IPS-15b (cell line): ENCODE measurements around the gene GTPBP2.

ENCODE experiments used
- H3K27me3 ChIP-seq: one replicate; pipeline ENCODE4 v1.6.1; 2013; ENCODE audit warnings: low read length; ENCODE audit not compliant: control insufficient read depth, insufficient read depth
- H3K36me3 ChIP-seq: one replicate; pipeline ENCODE4 v1.6.1; 2013; ENCODE audit warnings: low read length; ENCODE audit not compliant: control insufficient read depth, insufficient read depth
- H3K4me1 ChIP-seq: one replicate; pipeline ENCODE4 v1.6.1; 2013; ENCODE audit warnings: mild to moderate bottlenecking, low read length; ENCODE audit not compliant: control insufficient read depth, insufficient read depth
- H3K4me3 ChIP-seq: one replicate; pipeline ENCODE4 v1.5.1; 2013; ENCODE audit warnings: low read depth, low read length
- H3K9ac ChIP-seq: one replicate; pipeline ENCODE4 v1.6.1; 2013; ENCODE audit warnings: low read depth, mild to moderate bottlenecking, low read length
- H3K9me3 ChIP-seq: one replicate; pipeline ENCODE4 v1.6.1; 2013; ENCODE audit warnings: mild to moderate bottlenecking, low read length; ENCODE audit not compliant: control insufficient read depth, insufficient read depth

Gene GTPBP2

GRCh38 chr6:43628393-43629103 is 516 bp downstream of the GTPBP2 start:
- no peaks in the 10 kb centered on the region for H3K9me3 ChIP-seq
- H3K4me1 ChIP-seq = peaks cover 3% of the 10 kb centered on the region
- no peaks in the 10 kb centered on the region for H3K27me3 ChIP-seq
- peak overlapping the region; percentile 83 for H3K9ac ChIP-seq
- peak overlapping the region; percentile 96 for H3K4me3 ChIP-seq
- peaks cover 24% of the 10 kb centered on the region for H3K36me3 ChIP-seq

GRCh38 chr6:43627008-43627825 is 1.8 kb downstream of the GTPBP2 start:
- Histone ChIP-seq H3K9ac (no peak overlapping the region), H3K4me3 (no peak overlapping the region), H3K36me3 (peaks cover 27% of the 10 kb centered on the region), H3K9me3 (no peaks in the 10 kb centered on the region), H3K27me3 (no peaks in the 10 kb centered on the region), H3K4me1 (peaks cover 3% of the 10 kb centered on the region)

GRCh38 chr6:43625393-43625992 is 3.6 kb downstream of the GTPBP2 start:
- H3K27me3 ChIP-seq = no peaks in the 10 kb centered on the region
- H3K9me3 ChIP-seq = no peaks in the 10 kb centered on the region
- H3K4me1 ChIP-seq = peaks cover 3% of the 10 kb centered on the region
- no peak overlapping the region for H3K4me3 ChIP-seq
- no peak overlapping the region for H3K9ac ChIP-seq
- peaks cover 42% of the 10 kb centered on the region for H3K36me3 ChIP-seq

GRCh38 chr6:43624786-43625288 is 4.2 kb downstream of the GTPBP2 start:
- Histone ChIP-seq H3K9me3 (no peaks in the 10 kb centered on the region), H3K4me1 (no peaks in the 10 kb centered on the region), H3K9ac (no peak overlapping the region), H3K36me3 (peaks cover 46% of the 10 kb centered on the region), H3K4me3 (no peak overlapping the region), H3K27me3 (no peaks in the 10 kb centered on the region)

GRCh38 chr6:43623880-43624785 is 4.9 kb downstream of the GTPBP2 start:
- Histone ChIP-seq H3K9ac (no peak overlapping the region), H3K4me3 (no peak overlapping the region), H3K36me3 (peaks cover 46% of the 10 kb centered on the region), H3K27me3 (no peaks in the 10 kb centered on the region), H3K4me1 (no peaks in the 10 kb centered on the region), H3K9me3 (no peaks in the 10 kb centered on the region)

GRCh38 chr6:43622541-43622940 is 6.5 kb downstream of the GTPBP2 start:
- no peaks in the 10 kb centered on the region for H3K9me3 ChIP-seq
- no peak overlapping the region for H3K4me3 ChIP-seq
- no peak overlapping the region for H3K9ac ChIP-seq
- peaks cover 46% of the 10 kb centered on the region for H3K36me3 ChIP-seq
- H3K27me3 ChIP-seq = no peaks in the 10 kb centered on the region
- no peaks in the 10 kb centered on the region for H3K4me1 ChIP-seq

GRCh38 chr6:43621836-43622180 is 7.3 kb downstream of the GTPBP2 start:
- H3K9ac ChIP-seq = no peak overlapping the region
- no peaks in the 10 kb centered on the region for H3K27me3 ChIP-seq
- no peaks in the 10 kb centered on the region for H3K4me1 ChIP-seq
- peaks cover 45% of the 10 kb centered on the region for H3K36me3 ChIP-seq
- H3K4me3 ChIP-seq = no peak overlapping the region
- no peaks in the 10 kb centered on the region for H3K9me3 ChIP-seq

- Histone ChIP-seq H3K4me1 (no peaks in the 10 kb centered on the region), H3K9me3 (no peaks in the 10 kb centered on the region), H3K4me3 (no peak overlapping the region), H3K27me3 (no peaks in the 10 kb centered on the region), H3K9ac (no peak overlapping the region), H3K36me3 (peaks cover 44% of the 10 kb centered on the region)
These were observed 7.8 kb downstream of the GTPBP2 start for GRCh38 chr6:43621078-43621835.

- Histone ChIP-seq H3K36me3 (peaks cover 28% of the 10 kb centered on the region), H3K9ac (no peak overlapping the region), H3K9me3 (no peaks in the 10 kb centered on the region)
These were observed 12.2 kb downstream of the GTPBP2 start for GRCh38 chr6:43616725-43617472.

GRCh38 chr6:43614396-43614730 is 14.7 kb downstream of the GTPBP2 start:
- H3K27me3 ChIP-seq = no peaks in the 10 kb centered on the region
- H3K9me3 ChIP-seq = no peaks in the 10 kb centered on the region
- no peaks in the 10 kb centered on the region for H3K4me1 ChIP-seq
- no peak overlapping the region for H3K4me3 ChIP-seq
- no peak overlapping the region for H3K9ac ChIP-seq
- peaks cover 10% of the 10 kb centered on the region for H3K36me3 ChIP-seq

More at GRCh38 chr6:43616725-43617472, 12.2 kb downstream of the GTPBP2 start:
- Histone ChIP-seq H3K4me1 (no peaks in the 10 kb centered on the region), H3K27me3 (no peaks in the 10 kb centered on the region), H3K4me3 (no peak overlapping the region)
